ENCODE results near the gene IL16.

IL16 gene

DNA sequence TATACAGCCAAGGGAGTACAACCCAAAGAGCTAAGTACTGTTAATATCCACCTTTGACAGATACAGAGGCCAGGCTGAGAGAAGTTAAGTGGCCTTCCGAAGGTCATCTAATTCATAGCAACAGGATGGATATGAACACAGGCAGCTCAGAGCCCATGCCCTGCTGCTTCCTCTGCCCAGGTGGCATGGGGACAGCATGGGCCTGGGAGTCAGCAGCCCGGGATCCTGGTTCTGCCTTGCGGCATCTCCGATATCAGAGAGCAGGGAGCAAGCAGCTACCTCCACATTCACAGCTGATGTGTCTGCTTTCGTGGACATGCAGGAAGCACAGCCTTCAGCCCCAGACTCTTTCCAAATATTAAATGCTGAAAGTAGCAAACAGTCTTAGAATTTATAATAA is 71.7 kb downstream of the IL16 start:
- in situ Hi-C loops (cut with MboI; ENCODE audit: low sequenced_read_pairs, unreplicated experiment): loop anchor here (5.0 to 25.0 kb wide), 4 partner anchors 111 to 481 kb away; partner anchors contain the start of genes CEMIP and MESD
- TF ChIP-seq, protein P1, sequence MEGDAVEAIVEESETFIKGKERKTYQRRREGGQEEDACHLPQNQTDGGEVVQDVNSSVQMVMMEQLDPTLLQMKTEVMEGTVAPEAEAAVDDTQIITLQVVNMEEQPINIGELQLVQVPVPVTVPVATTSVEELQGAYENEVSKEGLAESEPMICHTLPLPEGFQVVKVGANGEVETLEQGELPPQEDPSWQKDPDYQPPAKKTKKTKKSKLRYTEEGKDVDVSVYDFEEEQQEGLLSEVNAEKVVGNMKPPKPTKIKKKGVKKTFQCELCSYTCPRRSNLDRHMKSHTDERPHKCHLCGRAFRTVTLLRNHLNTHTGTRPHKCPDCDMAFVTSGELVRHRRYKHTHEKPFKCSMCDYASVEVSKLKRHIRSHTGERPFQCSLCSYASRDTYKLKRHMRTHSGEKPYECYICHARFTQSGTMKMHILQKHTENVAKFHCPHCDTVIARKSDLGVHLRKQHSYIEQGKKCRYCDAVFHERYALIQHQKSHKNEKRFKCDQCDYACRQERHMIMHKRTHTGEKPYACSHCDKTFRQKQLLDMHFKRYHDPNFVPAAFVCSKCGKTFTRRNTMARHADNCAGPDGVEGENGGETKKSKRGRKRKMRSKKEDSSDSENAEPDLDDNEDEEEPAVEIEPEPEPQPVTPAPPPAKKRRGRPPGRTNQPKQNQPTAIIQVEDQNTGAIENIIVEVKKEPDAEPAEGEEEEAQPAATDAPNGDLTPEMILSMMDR (IDR thresholded peaks at IDR 0.05; ENCODE audit: borderline replicate concordance, control extremely low read depth, extremely low read depth, insufficient read depth, missing control alignments): no peak
- no peak for DNase-seq (ENCODE audit: low spot score)

DNA sequence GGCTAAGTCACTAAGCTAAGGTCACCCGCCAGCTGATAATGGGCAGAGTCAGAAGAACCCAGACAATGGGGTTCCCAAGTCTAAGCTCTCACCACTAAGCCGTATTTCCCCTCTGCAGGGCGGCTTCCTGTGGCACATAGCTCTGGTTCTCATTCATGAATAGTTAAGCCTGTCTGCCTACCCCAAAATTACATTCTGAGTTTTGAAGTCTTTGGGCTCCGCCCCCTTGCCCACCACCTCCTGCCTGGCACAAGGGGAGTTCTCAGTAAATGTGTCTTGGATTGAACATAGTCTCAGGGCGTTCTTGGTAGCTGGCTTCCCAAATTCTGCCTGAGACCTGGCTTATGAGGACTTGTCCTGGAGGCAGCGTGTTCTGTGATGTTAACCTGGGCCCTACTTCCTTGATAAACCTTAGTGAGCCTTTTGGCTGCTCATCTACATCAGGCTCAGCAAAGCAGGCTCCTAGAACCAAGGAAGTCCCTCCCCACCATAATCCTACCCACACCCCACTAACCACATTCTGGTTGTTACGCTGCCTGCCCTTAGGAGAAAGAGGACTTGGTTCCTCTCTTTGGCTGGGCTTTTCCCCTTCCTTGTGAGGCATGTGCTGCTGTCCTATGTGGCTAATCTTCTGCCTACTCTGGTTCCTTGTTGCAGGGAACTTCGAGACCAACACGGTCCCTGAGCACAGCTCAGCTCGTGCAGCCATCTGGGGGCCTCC is 72.4 kb downstream of the IL16 start:
- in situ Hi-C loops (cut with MboI; ENCODE audit: low sequenced_read_pairs, unreplicated experiment): loop anchor here (5.0 to 25.0 kb wide), 4 partner anchors 112 to 482 kb away; partner anchors contain the start of genes CEMIP and MESD
- TF ChIP-seq, protein P1 (IDR thresholded peaks at IDR 0.05; ENCODE audit: borderline replicate concordance, control extremely low read depth, extremely low read depth, insufficient read depth, missing control alignments): no peak
- no peak for DNase-seq (ENCODE audit: low spot score)

DNA sequence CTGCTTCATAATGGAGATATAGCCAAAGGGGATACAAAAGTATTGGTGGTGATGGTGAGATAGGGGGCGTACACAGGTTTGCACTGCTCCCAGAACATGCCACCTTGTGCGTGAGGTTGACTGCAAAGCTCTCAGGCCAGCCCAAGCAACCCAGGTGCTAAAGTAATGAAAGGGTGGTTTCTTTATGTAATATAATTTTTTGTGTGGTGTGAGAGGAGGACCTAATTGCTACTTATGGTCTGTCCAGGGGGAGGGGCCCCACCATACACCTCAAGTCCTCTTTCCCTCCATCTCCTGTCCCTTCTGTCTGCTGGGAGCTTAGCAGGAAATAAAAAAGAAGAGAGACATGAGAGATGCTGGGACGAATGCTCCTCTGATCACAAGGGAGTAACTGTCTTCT is 73.5 kb downstream of the IL16 start:
- TF ChIP-seq, protein P1 (IDR thresholded peaks at IDR 0.05; ENCODE audit: borderline replicate concordance, control extremely low read depth, extremely low read depth, insufficient read depth, missing control alignments): no peak
- in situ Hi-C loops (cut with MboI; ENCODE audit: low sequenced_read_pairs, unreplicated experiment): loop anchor here (5.0 to 25.0 kb wide), 3 partner anchors 132 to 483 kb away; partner anchors contain the start of genes CEMIP and MESD
- DNase-seq (ENCODE audit: low spot score): no peak

DNA sequence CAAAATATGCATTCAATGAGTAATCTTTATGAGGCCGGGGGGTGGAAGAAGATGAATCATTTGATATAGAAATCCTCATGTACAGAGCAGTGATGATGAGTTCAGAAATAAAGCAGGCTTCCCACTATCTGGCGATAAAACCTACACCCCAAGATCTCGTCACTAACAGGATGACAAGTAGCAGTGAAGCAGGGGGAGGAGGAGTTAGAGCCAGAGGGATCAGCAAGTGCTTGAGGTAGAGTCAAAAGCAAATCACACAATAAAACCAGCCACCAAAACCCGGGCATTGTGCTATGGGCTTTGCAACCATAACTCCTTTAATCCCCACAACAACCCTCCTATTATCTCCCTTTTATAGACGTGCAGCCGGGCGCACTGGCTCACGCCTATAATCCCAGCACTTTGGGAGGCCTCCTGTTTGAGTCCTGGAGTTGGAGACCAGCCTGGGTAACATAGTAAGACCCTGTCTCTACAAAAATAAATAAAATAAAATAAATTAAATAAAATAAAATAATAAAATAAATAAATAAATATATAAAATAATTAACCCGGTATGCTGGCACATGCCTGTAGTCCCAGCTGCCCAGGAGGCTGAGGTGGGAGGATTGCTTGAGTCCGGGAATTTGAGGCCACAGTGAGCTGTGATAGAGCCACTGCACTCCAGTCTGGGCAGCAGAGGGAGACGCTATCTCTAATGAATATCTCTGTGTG is 74.3 kb downstream of the IL16 start:
- in situ Hi-C loops (cut with MboI; ENCODE audit: low sequenced_read_pairs, unreplicated experiment): loop anchor here (5.0 to 25.0 kb wide), 3 partner anchors 131 to 484 kb away; partner anchors contain the start of genes CEMIP and MESD
- no peak for DNase-seq (ENCODE audit: low spot score)
- TF ChIP-seq, protein P1 (IDR thresholded peaks at IDR 0.05; ENCODE audit: borderline replicate concordance, control extremely low read depth, extremely low read depth, insufficient read depth, missing control alignments): no peak

DNA sequence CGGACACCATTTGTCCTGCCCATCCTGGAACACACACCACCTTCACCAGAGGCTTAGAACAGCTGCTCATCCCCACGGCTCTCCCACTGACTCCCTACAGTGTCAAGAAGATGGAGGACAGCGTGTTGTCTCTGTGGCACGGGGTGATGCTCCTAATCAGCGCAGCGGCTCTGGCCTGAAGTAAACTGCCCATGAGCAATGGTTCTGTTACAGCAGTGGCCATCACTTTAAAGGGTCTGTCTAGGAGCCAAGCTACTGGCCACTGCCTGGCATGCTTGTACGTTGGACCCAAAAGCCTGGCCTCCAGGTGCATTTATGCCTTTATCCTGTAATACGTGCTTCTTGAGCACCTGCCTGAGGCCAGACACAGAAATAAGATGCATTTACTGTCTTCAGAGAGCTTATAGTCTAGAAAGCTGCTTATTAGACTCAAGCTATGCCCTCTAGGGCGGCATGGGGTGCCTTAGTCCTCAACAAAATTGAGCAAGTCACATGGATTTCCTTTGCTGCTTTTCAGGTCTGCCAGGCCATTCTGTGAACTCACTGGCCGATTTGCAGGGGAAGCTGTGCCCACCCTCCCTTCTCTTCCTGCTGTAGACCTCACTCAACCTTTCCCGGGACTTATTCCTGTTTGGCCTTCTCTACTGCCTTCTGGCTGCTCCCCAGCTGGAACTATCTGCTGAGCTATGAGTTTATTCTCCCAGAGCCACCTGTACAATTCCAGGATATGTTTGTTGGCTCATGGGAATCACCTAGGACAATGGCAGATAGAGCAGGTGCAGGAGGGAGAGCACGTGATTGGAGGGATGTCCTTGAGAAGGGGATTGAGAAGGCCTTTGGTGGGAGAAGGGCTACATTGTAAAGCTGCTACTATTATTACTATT is 75.3 kb downstream of the IL16 start:
- DNase-seq (ENCODE audit: low spot score): no peak
- TF ChIP-seq, protein P1 (IDR thresholded peaks at IDR 0.05; ENCODE audit: borderline replicate concordance, control extremely low read depth, extremely low read depth, insufficient read depth, missing control alignments): no peak
- in situ Hi-C loops (cut with MboI; ENCODE audit: low sequenced_read_pairs, unreplicated experiment): loop anchor here (5.0 to 25.0 kb wide), 3 partner anchors 130 to 485 kb away; partner anchors contain the start of genes CEMIP and MESD

DNA sequence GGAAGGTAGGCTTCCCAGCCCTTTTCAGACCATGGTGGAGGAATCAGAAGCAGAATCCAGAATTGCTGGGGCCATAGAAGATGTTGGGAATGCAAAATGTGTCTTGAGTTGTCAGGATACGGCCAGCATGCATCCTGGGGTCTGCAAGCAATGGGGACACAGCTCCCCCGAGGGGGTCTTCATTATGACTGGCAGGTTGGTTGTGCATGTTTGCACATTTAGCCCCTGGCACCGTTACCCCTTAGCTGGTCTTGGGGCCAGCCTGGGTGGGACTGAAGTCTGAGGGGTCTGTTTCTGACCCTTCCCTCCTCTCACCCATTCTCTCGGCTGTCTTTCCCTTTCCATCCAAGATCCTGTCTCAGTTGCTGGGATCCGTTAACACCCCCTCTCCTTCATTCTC is 76.5 kb downstream of the IL16 start:
- no peak for DNase-seq (ENCODE audit: low spot score)
- TF ChIP-seq, protein P1 (IDR thresholded peaks at IDR 0.05; ENCODE audit: borderline replicate concordance, control extremely low read depth, extremely low read depth, insufficient read depth, missing control alignments): no peak
- in situ Hi-C loops (cut with MboI; ENCODE audit: low sequenced_read_pairs, unreplicated experiment): loop anchor here (5.0 to 25.0 kb wide), 3 partner anchors 129 to 486 kb away; partner anchors contain the start of genes CEMIP and MESD
